Measurements from ENCODE around the gene RASGRP2. TPM values are rescaled to one million over a fixed set of nuclear protein-coding genes. Genes with fewer than 3 reads are reported as not detected.
A peak's percentile ranks its signal among the peaks of the same experiment; 100 is the strongest.

RASGRP2 gene
- polyA plus RNA-seq, 1 donor from 2014 or later, result 350 TPM

DNA sequence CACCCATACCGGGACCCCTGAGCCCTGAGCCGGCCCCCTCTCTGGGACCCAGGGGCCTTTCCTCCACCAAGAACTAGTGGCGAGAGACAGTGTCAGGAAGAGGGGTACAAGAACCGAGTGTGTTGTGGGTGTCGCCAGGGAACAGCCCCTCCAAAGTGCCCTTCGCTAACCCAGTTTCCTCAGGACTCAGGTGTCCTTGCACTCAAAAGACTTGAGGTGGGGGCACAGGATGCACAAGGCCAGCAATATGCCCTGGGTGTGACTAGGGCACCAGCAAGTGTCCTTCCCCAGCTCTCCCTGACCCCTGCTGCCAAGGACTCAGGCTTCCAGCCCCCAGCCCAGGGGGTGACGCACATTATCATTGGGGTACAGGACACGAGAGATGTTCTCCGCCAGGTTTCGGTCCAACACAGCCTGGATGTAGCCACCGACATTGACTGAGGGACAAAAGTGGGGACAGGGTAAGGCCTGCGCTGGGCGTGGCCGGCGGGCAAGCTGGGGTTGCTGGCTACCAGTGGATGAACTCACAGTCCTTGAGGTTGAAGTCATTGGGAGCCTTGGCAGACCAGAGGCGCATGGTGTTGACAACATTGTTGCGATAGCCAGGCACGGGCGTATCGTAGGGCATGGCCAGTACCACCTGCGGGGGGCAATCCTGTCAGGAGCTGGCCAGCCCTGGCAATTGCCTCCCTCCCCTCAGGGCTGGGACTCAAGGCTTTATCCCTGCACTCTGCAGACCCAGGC, 11.1 kb upstream of the RASGRP2 start:
- Mint-ChIP-seq H3K27me3 (no peaks in the 10 kb centered on the region), H3K4me3 (no peak overlapping the region), H3K36me3 (peaks cover 5% of the 10 kb centered on the region), H3K9me3 (no peaks in the 10 kb centered on the region), H3K27ac (no peak overlapping the region), H3K4me1 (peaks cover 7 to 18% (median 8%) of the 10 kb centered on the region in 3 donors)

DNA sequence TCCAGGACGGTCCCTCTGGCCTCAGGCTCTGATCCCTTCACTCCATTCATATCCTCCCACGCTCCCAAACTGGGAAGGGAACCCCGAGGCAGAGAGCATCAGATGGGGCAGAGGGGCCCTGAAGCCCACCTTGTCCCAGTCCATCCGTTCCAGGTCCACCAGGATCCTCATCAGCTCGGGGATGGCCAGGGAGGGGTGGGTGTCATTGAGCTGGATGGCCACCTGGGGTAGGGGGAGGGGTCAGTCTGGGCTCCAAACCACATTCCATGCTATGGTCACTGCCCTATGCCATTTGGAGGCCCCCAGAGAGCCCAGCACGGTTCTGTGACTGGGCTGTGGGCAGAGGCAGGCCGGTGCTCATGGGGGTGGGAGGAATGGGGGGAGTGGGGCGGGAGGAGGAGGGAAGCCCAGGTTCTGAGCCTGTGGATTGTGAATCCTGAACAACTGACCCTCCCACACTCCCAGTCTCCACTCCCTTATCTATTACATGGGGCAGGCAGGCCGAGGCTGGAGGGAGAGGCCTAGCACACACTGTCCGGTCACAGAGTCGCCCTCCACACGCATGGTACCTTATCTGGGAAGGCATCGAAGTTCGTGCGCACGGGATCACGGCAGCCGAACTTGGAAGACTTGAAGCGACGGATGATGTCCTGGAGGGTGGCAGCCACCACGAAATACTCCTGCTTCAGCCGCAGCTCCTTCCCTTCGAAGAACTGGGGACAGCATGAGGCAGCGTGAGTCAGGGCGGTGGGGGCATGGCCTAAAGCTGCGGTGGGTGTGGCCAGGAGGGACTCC, 10.4 kb upstream of the RASGRP2 start:
- Mint-ChIP-seq H3K4me3 (no peak overlapping the region), H3K9me3 (no peaks in the 10 kb centered on the region), H3K4me1 (peaks cover 7 to 12% (median 10%) of the 10 kb centered on the region in 3 donors), H3K36me3 (peaks cover 6% of the 10 kb centered on the region), H3K27ac (no peak overlapping the region), H3K27me3 (no peaks in the 10 kb centered on the region)

DNA sequence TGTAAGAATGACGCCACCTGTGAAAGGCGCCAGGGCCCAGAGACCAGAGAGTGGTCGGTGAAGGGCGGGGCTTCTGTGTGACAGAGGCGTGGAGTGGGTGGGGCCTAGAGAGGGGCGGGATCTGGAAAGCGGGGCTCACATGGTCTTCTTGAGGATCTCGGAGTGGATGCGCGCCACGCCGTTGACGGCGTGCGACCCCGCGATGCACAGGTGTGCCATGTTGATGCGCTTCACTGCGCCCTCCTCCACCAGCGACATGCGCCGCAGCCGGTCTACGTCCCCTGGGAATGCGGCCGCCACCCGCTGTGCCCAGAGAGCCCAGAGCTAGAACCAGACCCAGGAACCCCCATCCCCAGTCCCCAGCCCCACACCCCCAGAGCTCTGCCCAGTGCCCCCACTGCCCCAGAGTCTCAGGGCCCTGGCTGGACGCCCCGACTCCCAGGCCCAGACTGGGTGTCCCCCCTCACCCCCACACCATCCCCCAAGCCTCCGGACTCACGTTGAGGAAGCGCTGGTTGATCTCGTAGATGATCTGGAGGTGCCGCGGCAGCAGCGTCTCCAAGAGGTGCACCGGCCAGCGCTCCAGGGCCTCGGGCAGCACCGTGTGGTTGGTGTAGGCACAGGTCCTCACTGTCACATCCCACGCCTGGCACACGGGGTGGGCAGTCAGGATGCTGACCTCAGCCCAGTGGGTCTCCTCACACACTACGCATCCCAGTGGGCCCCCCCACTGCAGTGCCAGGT, 9.6 kb upstream of the RASGRP2 start:
- no peaks in the 10 kb centered on the region for H3K27me3 Mint-ChIP-seq
- H3K4me3 Mint-ChIP-seq, result no peak overlapping the region
- H3K4me1 Mint-ChIP-seq, result peaks cover 8 to 12% (median 10%) of the 10 kb centered on the region in 3 donors
- peak overlapping the region in 1 of 3 donors; percentile 64 for H3K27ac Mint-ChIP-seq
- H3K9me3 Mint-ChIP-seq, result no peaks in the 10 kb centered on the region
- H3K36me3 Mint-ChIP-seq, result peaks cover 6% of the 10 kb centered on the region

DNA sequence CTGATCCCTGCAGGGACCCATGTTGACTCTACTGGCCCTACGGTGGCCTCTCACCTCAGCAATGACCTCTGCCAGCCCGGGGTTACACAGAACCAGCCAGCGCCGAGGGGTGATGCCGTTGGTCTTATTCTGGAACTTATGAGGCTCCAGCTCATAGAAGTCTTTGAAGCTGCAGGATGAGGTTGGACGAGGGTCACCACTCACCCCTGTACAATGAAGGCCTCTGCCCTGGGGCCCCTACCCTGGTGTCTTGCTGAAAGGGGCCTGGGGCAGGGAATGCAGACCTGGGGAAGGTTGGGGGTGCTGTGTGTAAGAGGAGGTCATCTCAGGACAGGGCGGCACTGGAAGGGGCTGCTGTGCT, 9.1 kb upstream of the RASGRP2 start:
- no peaks in the 10 kb centered on the region for H3K27me3 Mint-ChIP-seq
- H3K36me3 Mint-ChIP-seq, result peaks cover 8% of the 10 kb centered on the region
- peak overlapping the region in 1 of 4 donors; percentile 26 for H3K4me3 Mint-ChIP-seq
- peak overlapping the region in 1 of 3 donors; percentile 64 for H3K27ac Mint-ChIP-seq
- no peaks in the 10 kb centered on the region for H3K9me3 Mint-ChIP-seq
- peaks cover 10 to 14% (median 12%) of the 10 kb centered on the region in 3 donors for H3K4me1 Mint-ChIP-seq

DNA sequence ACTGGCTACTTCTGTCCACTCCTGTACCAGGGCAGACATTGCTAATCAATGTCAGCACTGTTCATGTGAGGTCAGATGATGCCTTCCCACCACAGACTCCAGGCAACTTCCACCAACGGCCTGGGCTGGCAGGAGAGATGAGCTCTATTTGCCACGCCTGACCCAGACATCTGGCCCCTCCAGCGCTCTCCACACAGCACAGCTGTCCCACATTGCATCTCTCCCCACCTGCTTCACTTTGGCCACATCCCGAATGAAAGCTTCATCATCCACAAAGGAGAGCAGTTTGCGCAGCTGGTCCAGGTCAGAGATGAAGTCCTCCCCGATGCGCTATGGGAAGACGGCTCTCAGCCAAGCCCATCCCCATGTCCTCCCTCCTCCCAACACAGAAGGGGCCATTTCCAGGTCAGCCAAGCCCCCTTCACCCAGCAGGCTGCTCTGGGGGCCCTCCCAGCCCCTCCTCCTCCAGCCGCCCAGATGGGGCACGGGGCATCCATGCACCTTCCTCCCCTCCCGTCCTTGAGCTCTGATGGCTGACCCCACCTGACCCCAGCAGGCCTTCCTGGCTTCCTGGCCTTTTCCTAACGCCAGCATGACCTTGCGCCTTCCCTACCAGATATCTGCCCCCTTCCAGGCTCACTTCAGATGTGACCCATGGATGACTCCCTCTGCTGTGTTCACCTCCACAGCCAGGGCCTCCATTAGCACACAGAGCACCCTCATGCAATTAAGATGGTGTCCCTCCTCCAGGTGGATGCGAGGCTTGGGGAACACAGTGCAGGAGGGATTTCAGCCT, 8.4 kb upstream of the RASGRP2 start:
- H3K36me3 Mint-ChIP-seq, result peaks cover 8% of the 10 kb centered on the region
- H3K27ac Mint-ChIP-seq, result peak overlapping the region in 2 of 3 donors; percentile 50 to 83
- H3K27me3 Mint-ChIP-seq, result no peaks in the 10 kb centered on the region
- H3K4me3 Mint-ChIP-seq, result peak overlapping the region in 2 of 4 donors; percentile 3 to 42
- H3K4me1 Mint-ChIP-seq, result peaks cover 10 to 14% (median 14%) of the 10 kb centered on the region in 3 donors
- H3K9me3 Mint-ChIP-seq, result no peaks in the 10 kb centered on the region

DNA sequence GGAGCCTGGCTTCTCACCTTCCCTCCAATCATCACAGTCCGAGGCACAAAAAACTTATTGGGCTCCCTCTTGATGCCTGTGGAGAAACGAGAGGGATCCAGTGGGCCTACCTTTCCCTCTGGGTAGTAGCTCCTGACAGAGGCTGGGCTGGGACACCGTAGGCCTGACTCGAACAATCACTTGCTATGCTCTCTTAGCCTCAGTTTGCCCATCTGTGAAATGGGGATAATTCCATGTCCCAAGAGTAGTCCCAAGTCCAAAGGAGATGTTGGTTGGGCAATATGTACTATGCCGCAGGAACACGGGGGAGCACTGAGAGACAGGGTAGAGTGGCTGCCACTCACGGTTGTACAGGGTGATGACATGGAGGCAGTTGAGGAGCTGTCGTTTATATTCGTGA, 7.6 kb upstream of the RASGRP2 start:
- peaks cover 10 to 14% (median 13%) of the 10 kb centered on the region in 3 donors for H3K4me1 Mint-ChIP-seq

DNA sequence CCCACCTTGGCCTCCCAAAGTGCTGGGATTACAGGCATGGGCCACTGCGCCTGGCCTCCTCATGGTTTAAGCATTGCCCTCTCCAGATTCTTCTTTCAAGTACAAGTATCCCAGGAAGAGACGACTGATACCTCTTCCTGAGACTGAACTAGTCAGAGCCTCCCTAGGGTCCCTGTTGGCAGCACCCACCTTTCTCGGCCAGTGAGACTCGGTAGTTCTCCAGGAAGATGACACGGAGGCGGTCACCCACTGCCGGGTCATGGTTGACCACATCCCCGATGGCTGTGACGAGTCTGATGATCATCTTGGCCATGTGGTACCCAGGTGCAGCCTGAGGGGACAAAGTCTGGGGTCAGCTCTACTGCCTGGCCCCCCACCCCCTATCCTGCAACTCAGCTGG, 7.2 kb upstream of the RASGRP2 start:
- peak overlapping the region in 1 of 4 donors; percentile 63 for H3K4me3 Mint-ChIP-seq
- H3K9me3 Mint-ChIP-seq, result no peaks in the 10 kb centered on the region
- peaks cover 10 to 17% (median 14%) of the 10 kb centered on the region in 3 donors for H3K4me1 Mint-ChIP-seq
- peaks cover 8% of the 10 kb centered on the region for H3K36me3 Mint-ChIP-seq
- no peaks in the 10 kb centered on the region for H3K27me3 Mint-ChIP-seq
- H3K27ac Mint-ChIP-seq, result peak overlapping the region in 1 of 3 donors; percentile 83

More for the DNA sequence above, 7.6 kb upstream of the RASGRP2 start:
- H3K27me3 Mint-ChIP-seq, result no peaks in the 10 kb centered on the region
- H3K4me3 Mint-ChIP-seq, result peak overlapping the region in 1 of 4 donors; percentile 42
- H3K9me3 Mint-ChIP-seq, result no peaks in the 10 kb centered on the region
- peak overlapping the region in 1 of 3 donors; percentile 83 for H3K27ac Mint-ChIP-seq
- peaks cover 8% of the 10 kb centered on the region for H3K36me3 Mint-ChIP-seq

DNA sequence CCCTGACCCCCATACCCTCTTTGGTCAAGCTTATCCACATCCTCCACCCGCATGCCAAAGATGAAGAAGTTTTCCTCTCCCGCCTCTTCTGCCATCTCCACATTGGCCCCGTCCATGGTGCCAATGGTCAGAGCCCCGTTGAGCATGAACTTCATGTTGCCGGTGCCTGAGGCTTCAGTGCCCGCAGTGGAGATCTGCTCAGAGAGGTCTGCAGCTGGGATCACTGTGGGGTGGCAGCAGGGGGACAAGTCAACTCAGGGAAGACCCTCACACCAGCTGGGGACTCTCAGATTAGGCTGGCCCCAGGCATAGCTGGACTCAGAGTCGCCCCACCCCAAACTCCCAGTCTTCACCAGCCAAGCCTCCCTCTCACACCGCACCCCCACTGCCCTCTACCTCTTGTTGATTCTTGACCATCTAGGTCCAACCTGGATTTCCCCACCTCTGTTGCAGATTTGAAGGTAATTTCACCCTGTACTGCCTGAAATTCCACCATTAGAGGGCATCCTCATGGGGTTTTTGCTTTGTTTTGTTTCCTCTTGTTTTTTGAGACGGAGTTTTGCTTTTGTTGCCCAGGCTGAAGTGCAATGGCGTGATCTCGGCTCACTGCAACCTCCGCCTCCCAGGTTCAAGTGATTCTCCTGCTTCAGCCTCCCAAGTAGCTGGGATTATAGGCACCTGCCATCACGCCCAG, 6.6 kb upstream of the RASGRP2 start:
- Mint-ChIP-seq H3K27ac (peak overlapping the region in 2 of 3 donors; percentile 61 to 83), H3K4me1 (peaks cover 10 to 17% (median 14%) of the 10 kb centered on the region in 3 donors), H3K36me3 (peaks cover 8% of the 10 kb centered on the region), H3K9me3 (no peaks in the 10 kb centered on the region), H3K27me3 (no peaks in the 10 kb centered on the region), H3K4me3 (peak overlapping the region; percentile 36 to 63 (median 50))

DNA sequence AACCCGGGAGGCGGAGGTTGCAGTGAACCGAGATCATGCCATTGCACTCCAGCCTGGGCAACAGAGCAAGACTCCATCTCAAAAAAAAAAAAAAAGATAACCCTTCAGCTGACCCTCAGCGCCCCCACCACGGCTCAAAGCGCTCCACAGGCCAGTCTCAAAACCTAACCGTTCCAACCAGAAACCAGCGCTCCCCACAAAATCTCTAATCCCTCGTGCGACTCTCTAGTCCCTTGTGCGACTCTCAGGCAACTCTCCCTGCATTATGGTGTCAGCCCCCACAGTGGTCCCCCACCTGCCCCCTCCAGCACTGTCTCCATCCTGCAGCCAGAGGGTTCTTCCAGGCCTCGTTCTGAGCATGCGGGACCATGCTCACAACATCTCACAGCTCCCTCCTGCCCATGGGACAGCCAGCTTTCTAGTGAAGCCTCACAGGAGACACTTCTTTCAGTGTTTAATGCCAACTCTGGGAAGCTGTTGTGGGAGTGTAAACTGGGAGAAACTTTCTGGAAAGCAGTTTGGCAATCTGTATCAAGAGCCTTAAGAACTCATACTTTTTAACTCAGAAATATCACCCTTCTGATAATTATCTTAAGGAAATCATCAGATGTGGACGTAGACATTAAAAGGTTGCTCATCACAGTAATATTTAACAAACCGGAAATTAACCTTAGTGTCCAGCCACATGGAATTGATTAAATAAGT, 4.2 kb upstream of the RASGRP2 start:
- H3K36me3 Mint-ChIP-seq, result peaks cover 6% of the 10 kb centered on the region
- H3K4me1 Mint-ChIP-seq, result peaks cover 10 to 20% (median 16%) of the 10 kb centered on the region in 3 donors

DNA sequence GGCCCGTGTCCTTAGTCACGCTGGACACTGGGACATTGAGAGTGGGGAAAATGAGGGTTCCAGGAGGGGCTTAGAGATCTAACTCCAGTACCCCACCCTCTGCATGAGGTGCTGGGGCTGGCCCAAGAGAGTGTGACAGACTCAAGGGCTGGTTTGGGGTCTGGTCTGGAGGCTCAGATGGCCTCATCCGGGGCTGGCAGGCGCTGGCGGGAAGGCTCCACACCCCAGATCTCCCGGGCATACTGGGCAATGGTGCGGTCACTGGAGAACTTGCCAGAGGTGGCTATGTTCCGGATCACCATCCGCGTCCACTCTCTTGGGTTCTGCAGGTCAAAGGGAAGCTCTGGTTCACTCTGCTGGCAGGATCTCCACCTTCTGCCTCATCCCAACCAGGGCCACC, 2.5 kb upstream of the RASGRP2 start:
- Mint-ChIP-seq H3K9me3 (no peaks in the 10 kb centered on the region), H3K4me1 (peaks cover 10 to 23% (median 19%) of the 10 kb centered on the region in 3 donors), H3K36me3 (peaks cover 3% of the 10 kb centered on the region), H3K27me3 (no peaks in the 10 kb centered on the region), H3K4me3 (peak overlapping the region; percentile 93 to 99 (median 96)), H3K27ac (peak overlapping the region; percentile 91 to 100 (median 98))

More for the DNA sequence above, 4.2 kb upstream of the RASGRP2 start:
- H3K9me3 Mint-ChIP-seq, result no peaks in the 10 kb centered on the region
- peak overlapping the region in 2 of 4 donors; percentile 65 to 80 for H3K4me3 Mint-ChIP-seq
- H3K27me3 Mint-ChIP-seq, result no peaks in the 10 kb centered on the region
- H3K27ac Mint-ChIP-seq, result peak overlapping the region in 2 of 3 donors; percentile 93 to 100

DNA sequence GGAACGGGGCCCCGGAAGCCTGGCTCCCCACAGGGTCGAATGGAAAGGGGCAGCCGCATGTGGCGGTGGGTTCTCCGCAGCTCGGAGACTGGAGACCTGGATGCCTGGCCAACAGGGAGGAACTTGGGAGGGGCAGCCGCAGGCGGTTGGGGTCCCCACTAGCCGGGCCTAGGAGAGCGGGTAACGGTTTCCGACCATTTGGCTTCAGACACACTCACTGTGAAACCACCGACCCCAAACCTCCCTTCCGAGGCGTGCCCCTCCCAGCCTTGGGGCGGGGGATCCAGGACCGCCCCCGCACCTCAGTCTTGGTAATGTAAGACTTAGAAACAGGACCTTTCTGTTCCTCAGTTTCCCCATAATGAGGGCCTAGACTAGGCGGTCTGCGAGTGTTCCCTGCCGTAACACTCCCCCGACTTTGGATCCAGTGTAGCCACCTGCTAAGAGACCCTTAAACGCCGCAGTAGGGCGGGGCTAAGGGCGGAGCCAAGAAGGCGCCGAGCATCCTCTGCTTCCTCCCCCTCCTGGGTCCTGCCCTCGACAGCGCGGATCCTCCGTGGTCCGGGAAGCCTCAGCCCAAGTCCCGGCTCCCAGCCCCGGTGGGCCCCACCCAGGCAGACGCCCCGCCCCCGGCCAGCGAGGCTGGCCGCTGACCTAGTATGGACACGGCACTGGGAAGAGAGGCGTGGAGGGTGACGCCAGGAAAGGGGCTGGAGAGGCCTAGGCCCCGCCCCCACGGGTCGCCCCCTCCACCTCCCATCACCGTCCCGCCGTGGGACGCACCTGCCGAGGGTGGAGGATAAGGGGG, 1.8 kb upstream of the RASGRP2 start:
- Mint-ChIP-seq H3K9me3 (no peaks in the 10 kb centered on the region), H3K4me1 (peaks cover 8 to 24% (median 18%) of the 10 kb centered on the region in 3 donors), H3K36me3 (peaks cover 3% of the 10 kb centered on the region), H3K4me3 (peak overlapping the region; percentile 93 to 99 (median 96)), H3K27me3 (no peaks in the 10 kb centered on the region), H3K27ac (peak overlapping the region; percentile 98 to 100 (median 99))

DNA sequence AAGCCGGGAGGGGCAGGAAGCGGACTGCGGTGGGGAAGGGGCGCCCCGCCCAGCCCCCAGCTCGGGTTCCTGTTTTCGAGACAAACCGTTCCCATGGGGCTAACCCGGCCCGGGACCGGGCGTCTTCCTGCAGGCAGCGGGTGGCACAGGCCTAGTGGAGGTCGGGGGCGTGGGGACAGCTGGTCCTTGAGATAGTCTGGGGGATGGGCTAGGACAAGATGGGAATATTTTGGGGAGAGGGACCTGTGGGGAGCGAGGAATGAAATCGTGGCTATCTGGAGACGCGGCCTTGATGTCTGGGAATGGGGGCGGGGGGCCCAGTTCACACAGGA, 1.2 kb upstream of the RASGRP2 start:
- Mint-ChIP-seq H3K27me3 (no peaks in the 10 kb centered on the region), H3K9me3 (no peaks in the 10 kb centered on the region), H3K4me1 (peaks cover 2 to 24% (median 19%) of the 10 kb centered on the region in 3 donors), H3K4me3 (peak overlapping the region; percentile 93 to 99 (median 96)), H3K27ac (peak overlapping the region; percentile 98 to 100 (median 99)), H3K36me3 (peaks cover 4% of the 10 kb centered on the region)
